GM18502 (cell line): ENCODE results near the gene UEVLD.
A peak's percentile ranks its signal among the peaks of the same experiment; 100 is the strongest.

Experiments used
- ATAC-seq: cut with Tn5 transposase; IDR thresholded peaks from one replicate; pipeline ENCODE4 v1.9.1; 2021; ENCODE audit warnings: mild to moderate bottlenecking; ENCODE audit not compliant: unreplicated experiment, poor library complexity

The UEVLD gene

GRCh38 chr11:18590571-18590970, 2.0 kb upstream of the UEVLD start:
- no peak for ATAC-seq

- no peak for ATAC-seq
Measured at GRCh38 chr11:18581825-18582224, 6.7 kb downstream of the UEVLD start.

GRCh38 chr11:18580113-18580766, 8.3 kb downstream of the UEVLD start:
- ATAC-seq = no peak

- peak; percentile 80 for ATAC-seq
Measured at GRCh38 chr11:18578975-18579598, 9.4 kb downstream of the UEVLD start.

GRCh38 chr11:18575361-18575760, 13.2 kb downstream of the UEVLD start:
- no peak for ATAC-seq

- no peak for ATAC-seq
Measured at GRCh38 chr11:18567081-18567480, 21.5 kb downstream of the UEVLD start.

GRCh38 chr11:18566406-18566805, 22.1 kb downstream of the UEVLD start:
- no peak for ATAC-seq

- ATAC-seq = no peak
Measured at GRCh38 chr11:18564149-18564548, 24.4 kb downstream of the UEVLD start.

- no peak for ATAC-seq
Measured at GRCh38 chr11:18563090-18563730, 25.3 kb downstream of the UEVLD start.

GRCh38 chr11:18548001-18548400, 40.5 kb downstream of the UEVLD start:
- no peak for ATAC-seq

GRCh38 chr11:18540207-18541009, 48.1 kb downstream of the UEVLD start:
- ATAC-seq = no peak

- no peak for ATAC-seq
Measured at GRCh38 chr11:18536209-18536608, 52.3 kb downstream of the UEVLD start.

- no peak for ATAC-seq
Measured at GRCh38 chr11:18534245-18534644, 54.3 kb downstream of the UEVLD start.

GRCh38 chr11:18533365-18533764, 55.2 kb downstream of the UEVLD start:
- no peak for ATAC-seq

GRCh38 chr11:18527512-18527911, 61.0 kb downstream of the UEVLD start:
- no peak for ATAC-seq

- peak; percentile 95 for ATAC-seq
Measured at GRCh38 chr11:18526521-18527296, 61.8 kb downstream of the UEVLD start, which contains the start of gene TSG101. Gene TSG101, minus strand, starts transcription at chr11:18526942. Its CDS starts 126 bp downstream, at chr11:18526816.

- no peak for ATAC-seq
Measured at GRCh38 chr11:18526130-18526520, 62.4 kb downstream of the UEVLD start.

GRCh38 chr11:18524248-18524647, 64.3 kb downstream of the UEVLD start:
- ATAC-seq = no peak

GRCh38 chr11:18523084-18523483, 65.5 kb downstream of the UEVLD start:
- no peak for ATAC-seq

- ATAC-seq = no peak
Measured at GRCh38 chr11:18522388-18522787, 66.1 kb downstream of the UEVLD start.
